Tibial artery (tissue), 4 donors: ENCODE data around the gene STIP1.
A peak's percentile ranks its signal among the peaks of the same experiment; 100 is the strongest.

Experiments used
- DNase-seq, 2 donors: peaks; one replicate each; pipeline ENCODE4 v3.0.0-alpha.2; 2019
- H3K27ac ChIP-seq, 2 donors: fragments of 200-600 bp; sonication (generic) in 1 of 2; 1 replicate in 1 of 2; 2 replicates in 1 of 2; pipeline ENCODE4 v1.5.1; 2018 to 2019; ENCODE audit warnings: mild to moderate bottlenecking in 1 of 2
- H3K27me3 ChIP-seq, 2 donors: fragments of 200-600 bp; sonication (generic) in 1 of 2; one replicate each; pipeline versions ENCODE4 v1.5.1 to v1.6.0; 2016 to 2019
- H3K36me3 ChIP-seq, 3 donors: fragments of 200-600 bp; sonication (generic) in 2 of 3; one replicate each; pipeline ENCODE4 v1.5.1; 2016 to 2019; ENCODE audit warnings: mild to moderate bottlenecking in 2 of 3
- H3K4me1 ChIP-seq, 4 donors: fragments of 200-600 bp; sonication (generic) in 2 of 4; 1 replicate in 3 of 4; 2 replicates in 1 of 4; pipeline ENCODE4 v1.5.1; 2016 to 2019
- H3K4me3 ChIP-seq, 2 donors: fragments of 200-600 bp; sonication (generic) in 1 of 2; 1 replicate in 1 of 2; 2 replicates in 1 of 2; pipeline ENCODE4 v1.5.1; 2018 to 2019; ENCODE audit warnings: mild to moderate bottlenecking in 2 of 2
- H3K9me3 ChIP-seq, 3 donors: fragments of 200-600 bp; sonication (generic) in 1 of 3; one replicate each; pipeline ENCODE4 v1.5.1; 2016 to 2019
- CTCF ChIP-seq, 2 experiments: fragments of 200-600 bp in 1 of 2; fragments of 450-650 bp in 1 of 2; IDR thresholded peaks; one replicate each; pipeline ENCODE4 v1.5.1; 2017 to 2019; ENCODE audit warnings: antibody characterized with exemption in 2 of 2, mild to moderate bottlenecking in 1 of 2, moderate library complexity in 1 of 2
- intact Hi-C: fragments of 100-400 bp; cut with DNase I; formaldehyde crosslinking; loops from one replicate; pipeline ENCODE4 v1.15.0; 2023; ENCODE audit warnings: low total_unique reads

Gene STIP1

GRCh38 chr11:64208796-64209562 lies 23.0 kb downstream of the STIP1 start:
- Histone ChIP-seq H3K27me3 (no peaks in the 10 kb centered on the region), H3K36me3 (peaks cover 3 to 56% (median 13%) of the 10 kb centered on the region in 3 donors), H3K4me3 (no peak overlapping the region), H3K27ac (no peak overlapping the region), H3K9me3 (no peaks in the 10 kb centered on the region), H3K4me1 (peaks cover 0 to 8% (median 2%) of the 10 kb centered on the region in 4 donors)
- no peak for TF ChIP-seq CTCF (IDR thresholded peaks at IDR 0.05)
- DNase-seq = no peak
- intact Hi-C loops = loop anchor here (5.0 kb wide), 1 partner anchor 58 kb away; no protein-coding TSS in a partner anchor

GRCh38 chr11:64209563-64209843 lies 23.5 kb downstream of the STIP1 start:
- no peak for TF ChIP-seq CTCF (IDR thresholded peaks at IDR 0.05)
- peak in 1 of 2 donors; percentile 21 for DNase-seq
- intact Hi-C loops = loop anchor here (5.0 kb wide), 1 partner anchor 58 kb away; no protein-coding TSS in a partner anchor
- Histone ChIP-seq H3K9me3 (no peaks in the 10 kb centered on the region), H3K27me3 (no peaks in the 10 kb centered on the region), H3K27ac (no peak overlapping the region), H3K36me3 (peaks cover 0 to 51% (median 9%) of the 10 kb centered on the region in 3 donors), H3K4me3 (no peak overlapping the region), H3K4me1 (peaks cover 0 to 4% (median 0%) of the 10 kb centered on the region in 4 donors)

GRCh38 chr11:64210301-64211020 lies 24.5 kb downstream of the STIP1 start:
- Histone ChIP-seq H3K4me3 (no peak overlapping the region), H3K36me3 (peaks cover 0 to 45% (median 7%) of the 10 kb centered on the region in 3 donors)

GRCh38 chr11:64211181-64211872 lies 25.4 kb downstream of the STIP1 start:
- intact Hi-C loops = no loop called here

More at GRCh38 chr11:64210301-64211020, 24.5 kb downstream of the STIP1 start:
- Histone ChIP-seq H3K27ac (no peak overlapping the region), H3K4me1 (no peaks in the 10 kb centered on the region), H3K9me3 (no peaks in the 10 kb centered on the region), H3K27me3 (no peaks in the 10 kb centered on the region)
- TF ChIP-seq CTCF (IDR thresholded peaks at IDR 0.05) = no peak
- no peak for DNase-seq
- intact Hi-C loops = no loop called here

More at GRCh38 chr11:64211181-64211872, 25.4 kb downstream of the STIP1 start:
- Histone ChIP-seq H3K27ac (no peak overlapping the region), H3K4me3 (no peak overlapping the region), H3K4me1 (no peaks in the 10 kb centered on the region), H3K27me3 (no peaks in the 10 kb centered on the region), H3K9me3 (no peaks in the 10 kb centered on the region), H3K36me3 (peaks cover 0 to 38% (median 0%) of the 10 kb centered on the region in 3 donors)
- DNase-seq = no peak
- no peak for TF ChIP-seq CTCF (IDR thresholded peaks at IDR 0.05)
